ENCODE measurements around the gene NAGA.

GRCh38 chr22:42086051-42086450, 15.4 kb upstream of the NAGA start:
- TF ChIP-seq POLR2A (IDR thresholded peaks at IDR 0.05; ENCODE audit: low read depth, low read length) (no peak), CTCF (conservative IDR thresholded peaks at IDR 0.05; ENCODE audit: low read depth, low read length) (no peak), RAD21 (IDR thresholded peaks at IDR 0.05; ENCODE audit: low read length) (no peak), MAZ (IDR thresholded peaks at IDR 0.05; ENCODE audit: borderline replicate concordance, low read depth, low read length) (no peak), MAFK (IDR thresholded peaks at IDR 0.05; ENCODE audit: low read depth, low read length) (no peak), RFX5 (IDR thresholded peaks at IDR 0.05; ENCODE audit: low read depth, low read length) (no peak), FOS (IDR thresholded peaks at IDR 0.05; ENCODE audit: low read depth, low read length) (no peak), SMC3 (IDR thresholded peaks at IDR 0.05; ENCODE audit: low read depth, low read length) (no peak), USF2 (IDR thresholded peaks at IDR 0.05; ENCODE audit: low read depth, low read length) (no peak)
